Right lobe of liver (tissue), 6 donors: ENCODE results near the gene TSPAN31. TPM values are rescaled to one million over a fixed set of nuclear protein-coding genes. Genes with fewer than 3 reads are reported as not detected.

Source experiments
- ATAC-seq, 4 donors: fragments of 200-7000 bp; cut with Tn5 transposase; one replicate each; pipeline ENCODE4 v1.9.1; 2020; ENCODE audit warnings: mild to moderate bottlenecking in 4 of 4, moderate library complexity in 4 of 4
- DNase-seq, 3 donors: peaks; one replicate each; pipeline ENCODE4 v3.0.0-alpha.2; 2020
- H3K27ac ChIP-seq, 3 donors: fragments of 200-600 bp; one replicate each; pipeline ENCODE4 v1.8.0; 2022
- H3K27me3 ChIP-seq, 2 donors: fragments of 200-600 bp; one replicate each; pipeline ENCODE4 v1.8.0; 2022
- H3K36me3 ChIP-seq, 4 donors: fragments of 200-600 bp; sonication (generic) in 1 of 4; one replicate each; pipeline versions ENCODE4 v1.5.1 to v1.8.0; 2017 to 2022; ENCODE audit warnings: control low read depth in 1 of 4
- H3K4me1 ChIP-seq, 4 donors: fragments of 200-600 bp; sonication (generic) in 1 of 4; one replicate each; pipeline versions ENCODE4 v1.5.1 to v1.8.0; 2017 to 2022; ENCODE audit warnings: control low read depth in 1 of 4
- H3K4me3 ChIP-seq, 3 donors: fragments of 200-600 bp; one replicate each; pipeline ENCODE4 v1.8.0; 2022
- H3K9me3 ChIP-seq, 4 donors: fragments of 200-600 bp; sonication (generic) in 1 of 4; one replicate each; pipeline versions ENCODE4 v1.5.1 to v1.8.0; 2017 to 2022; ENCODE audit warnings: control low read depth in 1 of 4
- POLR2A ChIP-seq: fragments of 450-650 bp; IDR thresholded peaks from one replicate; pipeline ENCODE4 v1.6.1; 2017; ENCODE audit warnings: antibody characterized with exemption, mild to moderate bottlenecking
- WGBS: methylation state at CpG from one replicate; pipeline ENCODE4 v1.1.6; 2018; ENCODE audit warnings: low coverage, low lambda C conversion rate; ENCODE audit not compliant: insufficient coverage; ENCODE audit errors: missing lambda C conversion rate; 5-methylcytosine and 5-hydroxymethylcytosine counted together
- intact Hi-C, 2 donors: fragments of 100-400 bp; cut with DNase I; formaldehyde crosslinking; loops; one replicate each; pipeline versions ENCODE4 v1.11.2 to v1.14.1; 2022
- total RNA-seq, 6 experiments: library from RNA; depleted of rRNA in 2 of 6; stranded (reverse); fragments of >200 nt in 2 of 6; fragmentation: NEBNext Ultra II Directional in 3 of 6; extraction: Animal tissue kit (Norgen Biotek cat#: 25700) in 3 of 6; gene quantifications; one replicate each; pipeline versions ENCODE4 v1.1.0 to v1.2.4, GENCODE V29; 2016 to 2023
- TF ChIP-seq, protein P1 (sequence below), 4 donors: fragments of 200-600 bp in 3 of 4; fragments of 450-650 bp in 1 of 4; IDR thresholded peaks; one replicate each; pipeline versions ENCODE4 v1.5.1 to v1.8.0; 2016 to 2022; ENCODE audit warnings: antibody characterized with exemption in 4 of 4, mild to moderate bottlenecking in 2 of 4
- donor health status: DM: no; HTN: yes; CAD: no.
- donor health status: DM: no; HTN: no; CAD: no.
- donor health status: DM: no; HTN: no; CAD: no.
- donor health status: DM: no; HTN: yes; CAD: no.
- donor health status: DM: no; HTN: yes; CAD: no.

TSPAN31 gene
- total RNA-seq, 6 experiments from 2014 or later = 15.1 to 34.4 (median 20.6) TPM

DNA sequence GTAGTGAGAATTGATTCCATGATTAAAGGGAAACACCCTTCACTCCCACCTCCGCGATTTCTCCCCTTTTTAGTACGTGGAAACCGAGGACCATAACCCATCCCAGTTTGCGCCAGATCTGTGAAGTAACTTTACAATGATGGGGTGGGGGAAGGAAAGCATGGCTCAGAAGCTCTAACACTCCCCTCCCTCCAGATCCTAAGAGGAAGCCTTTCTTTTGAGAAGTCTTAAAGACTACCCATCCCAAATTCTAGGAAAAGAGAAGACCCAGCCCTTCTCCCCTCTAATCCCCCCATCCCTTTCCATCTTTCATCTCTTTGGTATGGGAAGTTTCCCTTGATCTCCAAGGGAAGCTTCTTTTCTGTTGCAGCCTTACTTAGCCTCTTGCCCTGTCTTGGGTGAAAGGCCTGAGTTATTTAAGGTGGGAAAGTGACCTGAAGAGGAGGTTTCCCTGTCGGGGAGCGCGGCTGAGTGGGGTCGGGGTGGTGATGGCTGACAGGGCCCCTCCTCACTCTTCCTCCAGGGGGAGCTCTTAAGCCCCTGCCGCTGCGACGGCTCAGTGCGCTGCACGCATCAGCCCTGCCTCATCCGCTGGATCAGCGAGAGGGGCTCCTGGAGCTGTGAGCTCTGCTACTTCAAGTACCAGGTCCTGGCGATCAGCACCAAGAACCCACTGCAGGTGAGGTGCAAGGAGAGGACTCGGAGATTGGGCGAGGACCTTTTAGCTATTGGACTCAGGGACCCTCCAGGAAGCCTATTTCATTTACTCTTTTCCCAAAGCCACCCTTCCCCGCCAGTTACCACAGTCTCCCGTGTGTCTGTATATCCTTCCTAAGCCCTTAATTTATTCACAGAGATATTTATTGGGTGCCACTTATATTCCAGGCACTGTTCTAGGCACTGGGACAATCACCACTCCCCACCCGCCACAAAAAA, 11.8 kb downstream of the TSPAN31 start:
- TF ChIP-seq, protein P1, sequence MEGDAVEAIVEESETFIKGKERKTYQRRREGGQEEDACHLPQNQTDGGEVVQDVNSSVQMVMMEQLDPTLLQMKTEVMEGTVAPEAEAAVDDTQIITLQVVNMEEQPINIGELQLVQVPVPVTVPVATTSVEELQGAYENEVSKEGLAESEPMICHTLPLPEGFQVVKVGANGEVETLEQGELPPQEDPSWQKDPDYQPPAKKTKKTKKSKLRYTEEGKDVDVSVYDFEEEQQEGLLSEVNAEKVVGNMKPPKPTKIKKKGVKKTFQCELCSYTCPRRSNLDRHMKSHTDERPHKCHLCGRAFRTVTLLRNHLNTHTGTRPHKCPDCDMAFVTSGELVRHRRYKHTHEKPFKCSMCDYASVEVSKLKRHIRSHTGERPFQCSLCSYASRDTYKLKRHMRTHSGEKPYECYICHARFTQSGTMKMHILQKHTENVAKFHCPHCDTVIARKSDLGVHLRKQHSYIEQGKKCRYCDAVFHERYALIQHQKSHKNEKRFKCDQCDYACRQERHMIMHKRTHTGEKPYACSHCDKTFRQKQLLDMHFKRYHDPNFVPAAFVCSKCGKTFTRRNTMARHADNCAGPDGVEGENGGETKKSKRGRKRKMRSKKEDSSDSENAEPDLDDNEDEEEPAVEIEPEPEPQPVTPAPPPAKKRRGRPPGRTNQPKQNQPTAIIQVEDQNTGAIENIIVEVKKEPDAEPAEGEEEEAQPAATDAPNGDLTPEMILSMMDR (IDR thresholded peaks at IDR 0.05) = peak; percentile 27 to 57 (median 49)
- no peak for TF ChIP-seq POLR2A
- intact Hi-C loops = no loop called here
- H3K4me3 ChIP-seq = peak overlapping the region; percentile 49 to 63 (median 56)
- WGBS = 42% methylated on average over 11 of the region's 22 CpGs
- no peak for ATAC-seq
- H3K27me3 ChIP-seq = no peaks in the 10 kb centered on the region
- no peak overlapping the region for H3K27ac ChIP-seq
- peak in 1 of 3 donors; percentile 52 for DNase-seq
- no peaks in the 10 kb centered on the region for H3K36me3 ChIP-seq
- no peaks in the 10 kb centered on the region for H3K9me3 ChIP-seq
- H3K4me1 ChIP-seq = peaks cover 0 to 15% (median 0%) of the 10 kb centered on the region in 4 donors

DNA sequence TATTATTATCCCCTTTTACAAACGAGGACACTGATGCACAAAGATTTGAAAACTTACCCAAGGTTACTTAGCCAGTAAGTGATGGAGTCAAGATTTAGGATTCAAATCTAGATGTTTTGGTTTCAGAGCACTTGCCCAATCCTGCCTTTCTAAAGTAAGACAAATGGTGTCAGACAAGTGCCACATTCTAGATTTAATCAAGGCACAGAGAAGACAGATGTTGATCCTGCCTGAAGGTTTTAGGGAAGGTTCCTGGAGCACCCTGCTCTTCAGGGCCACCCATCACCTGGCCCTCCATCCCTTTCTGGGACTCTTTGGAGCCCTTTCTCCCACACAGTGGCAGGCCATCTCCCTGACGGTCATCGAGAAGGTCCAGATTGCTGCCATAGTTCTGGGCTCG, 12.9 kb downstream of the TSPAN31 start:
- H3K4me3 ChIP-seq = no peak overlapping the region
- intact Hi-C loops = no loop called here
- no peak for ATAC-seq
- H3K36me3 ChIP-seq = no peaks in the 10 kb centered on the region
- no peaks in the 10 kb centered on the region for H3K9me3 ChIP-seq
- no peaks in the 10 kb centered on the region for H3K27me3 ChIP-seq
- 100% methylated on average over 4 of the region's 4 CpGs for WGBS
- peaks cover 0 to 12% (median 0%) of the 10 kb centered on the region in 4 donors for H3K4me1 ChIP-seq
- no peak overlapping the region for H3K27ac ChIP-seq
- DNase-seq = no peak
- TF ChIP-seq, protein P1 (IDR thresholded peaks at IDR 0.05) = no peak
- TF ChIP-seq POLR2A = no peak

DNA sequence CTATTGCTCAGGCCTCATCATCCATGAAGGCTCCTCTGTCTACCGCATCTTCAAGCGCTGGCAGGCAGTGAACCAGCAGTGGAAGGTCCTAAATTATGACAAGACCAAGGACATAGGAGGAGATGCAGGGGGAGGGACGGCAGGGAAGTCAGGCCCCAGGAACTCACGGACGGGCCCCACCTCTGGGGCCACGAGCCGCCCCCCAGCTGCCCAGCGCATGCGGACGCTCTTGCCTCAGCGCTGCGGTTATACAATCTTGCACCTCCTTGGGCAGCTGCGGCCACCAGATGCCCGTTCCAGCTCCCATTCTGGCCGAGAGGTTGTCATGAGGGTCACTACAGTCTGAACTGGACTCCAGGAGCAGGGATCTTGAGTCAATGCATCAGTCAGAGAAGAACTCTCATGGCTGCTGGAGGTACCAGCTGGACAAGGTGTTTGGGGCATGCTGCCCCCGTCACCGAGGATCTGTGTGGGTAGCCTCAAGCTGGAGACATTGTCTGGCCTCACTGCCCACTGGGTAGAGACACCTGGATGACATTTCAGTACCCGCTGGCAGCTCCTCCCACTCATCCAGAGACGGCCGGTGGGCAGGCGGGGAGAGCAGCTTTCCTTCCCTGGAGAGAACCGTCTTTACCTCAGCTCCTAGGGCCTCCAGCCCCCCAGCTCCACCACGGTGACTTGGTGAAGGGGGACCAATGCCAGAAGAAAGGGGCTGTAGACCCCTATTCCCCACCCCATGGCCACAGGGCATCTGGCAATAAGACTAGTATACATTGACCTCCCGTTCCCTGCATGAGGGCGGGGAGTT, 13.9 kb downstream of the TSPAN31 start:
- H3K27ac ChIP-seq = no peak overlapping the region
- 86% methylated on average over 6 of the region's 25 CpGs for WGBS
- no peaks in the 10 kb centered on the region for H3K27me3 ChIP-seq
- DNase-seq = no peak
- intact Hi-C loops = no loop called here
- no peak for ATAC-seq
- peaks cover 0 to 10% (median 0%) of the 10 kb centered on the region in 4 donors for H3K4me1 ChIP-seq
- H3K36me3 ChIP-seq = no peaks in the 10 kb centered on the region
- H3K4me3 ChIP-seq = no peak overlapping the region
- TF ChIP-seq, protein P1 (IDR thresholded peaks at IDR 0.05) = no peak
- no peak for TF ChIP-seq POLR2A
- H3K9me3 ChIP-seq = no peaks in the 10 kb centered on the region

DNA sequence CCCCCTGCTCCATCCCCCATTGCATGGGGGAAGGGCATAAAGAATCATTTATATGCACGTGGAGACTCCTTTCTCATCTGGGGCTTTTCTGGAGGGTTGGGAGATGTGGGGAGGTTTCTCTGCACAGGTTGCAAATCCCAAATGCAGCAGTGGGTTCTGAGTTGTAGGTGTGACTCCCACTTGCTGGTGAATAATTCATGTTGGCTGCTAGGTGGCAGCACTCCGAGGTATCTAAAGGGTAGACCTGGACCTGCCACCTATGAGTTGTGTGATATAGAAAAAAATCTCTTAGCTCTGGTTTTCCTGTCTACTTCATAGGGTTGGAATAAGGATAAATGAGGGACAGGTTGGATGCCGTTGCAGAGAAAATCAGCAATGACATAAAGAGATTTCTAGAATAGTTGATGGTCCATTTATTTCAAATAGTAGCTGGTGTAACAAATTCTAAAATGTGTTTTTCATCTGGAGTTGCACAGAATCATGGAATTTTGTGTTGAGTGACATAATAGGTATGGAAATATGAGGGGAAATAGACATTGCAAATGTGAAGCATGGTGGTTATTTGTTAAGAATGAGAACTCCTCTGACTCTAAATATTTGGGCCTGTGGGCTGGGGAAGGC, 14.6 kb downstream of the TSPAN31 start:
- Histone ChIP-seq H3K4me1 (peaks cover 0 to 10% (median 0%) of the 10 kb centered on the region in 4 donors), H3K9me3 (no peaks in the 10 kb centered on the region), H3K27me3 (peaks cover 4 to 6% of the 10 kb centered on the region in 2 donors), H3K27ac (no peak overlapping the region), H3K36me3 (no peaks in the 10 kb centered on the region), H3K4me3 (no peak overlapping the region)
- TF ChIP-seq, protein P1 (IDR thresholded peaks at IDR 0.05) = peak; percentile 25 to 55 (median 48)
- TF ChIP-seq POLR2A = no peak
- ATAC-seq (peak; percentile 20 to 43 (median 26)), DNase-seq (no peak)
- 40% methylated on average over 3 of the region's 3 CpGs for WGBS
- intact Hi-C loops = no loop called here
